ENCODE data around the gene LARGE1. TPM values are rescaled to one million over a fixed set of nuclear protein-coding genes. Genes with fewer than 3 reads are reported as not detected.

The LARGE1 gene
- total and polyA plus RNA-seq, 2 of the 8 experiments (the other 6 are each of a cell fraction or from before 2014, with no cell fraction given) = 43.7 to 83.0 TPM

DNA sequence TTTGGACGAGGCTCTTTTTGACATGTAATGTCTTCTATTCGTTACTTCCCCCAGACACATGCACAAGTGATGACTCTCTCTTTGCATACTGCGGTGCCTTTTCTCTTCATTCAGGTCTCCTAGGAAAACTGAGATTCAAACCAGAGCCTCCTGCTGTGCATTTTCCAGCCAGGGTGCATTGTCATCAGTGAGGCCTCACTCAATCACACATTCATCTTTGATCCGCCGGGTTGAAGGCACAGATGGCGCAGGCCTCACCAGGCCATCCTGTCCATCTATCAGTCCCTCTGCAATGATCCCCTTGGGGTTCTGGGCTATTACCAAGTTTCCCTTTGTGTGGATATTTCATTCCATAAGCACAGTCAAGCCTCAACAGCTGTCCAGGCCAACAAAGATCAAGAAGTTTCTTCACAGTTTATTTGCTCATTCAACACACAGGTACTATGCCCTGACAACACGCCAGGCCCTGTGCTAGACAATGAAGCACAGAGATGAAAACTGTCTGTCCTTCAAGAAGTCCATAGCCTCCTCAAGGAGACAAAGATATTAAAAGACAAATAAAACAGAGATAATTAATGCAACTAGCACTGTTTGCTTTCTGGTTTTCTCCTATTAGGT lies 107.8 kb downstream of the LARGE1 start:
- no peak overlapping the region for H2BK12ac ChIP-seq (ENCODE audit: low read depth, low read length)
- no peak overlapping the region for H2BK15ac ChIP-seq (ENCODE audit: low read length)
- peaks cover 12 to 21% of the 10 kb centered on the region in 2 experiments for H3K79me2 ChIP-seq (ENCODE audit: control insufficient read depth in 1 of 2, insufficient read depth in 2 of 2, low read length in 2 of 2)
- H2AK5ac ChIP-seq (ENCODE audit: low read depth, low read length) = no peak overlapping the region
- no peak overlapping the region for H3K4ac ChIP-seq (replicated peaks; ENCODE audit: insufficient read length, low read depth, low read length)
- no peaks in the 10 kb centered on the region for H3K23me2 ChIP-seq (ENCODE audit: low read depth, low read length)
- H4K5ac ChIP-seq (ENCODE audit: insufficient read length, low read depth, low read length) = no peak overlapping the region
- H3K27ac ChIP-seq (ENCODE audit: low read depth, low read length) = no peak overlapping the region
- H2BK20ac ChIP-seq (ENCODE audit: low read length) = no peak overlapping the region
- ChIA-PET POLR2A (ENCODE audit: partially characterized antibody) (no interaction called here), CTCF (ENCODE audit: partially characterized antibody) (interaction anchor here (2.1 kb wide), 1 partner anchor 10 kb away, joined by 8 read pairs; no protein-coding TSS in a partner anchor)
- no peak overlapping the region for H3K9ac ChIP-seq (replicated peaks in 1 of 4; ENCODE audit: extremely low read depth in 1 of 4, low read depth in 3 of 4, low read length in 3 of 4)
- no peak overlapping the region for H2AFZ ChIP-seq (ENCODE audit: low read length)
- no peak overlapping the region; a peak in 1 of 4 replicates for H3K4me2 ChIP-seq (ENCODE audit: insufficient read depth in 1 of 2, low read depth in 2 of 2, low read length in 2 of 2)
- no peaks in the 10 kb centered on the region for H3K36me3 ChIP-seq (ENCODE audit: control insufficient read depth in 2 of 4, insufficient read depth in 4 of 4, low read length in 3 of 4)
- DNase-seq (ENCODE audit: low read depth in 1 of 2, low spot score in 2 of 2) (no peak), FAIRE-seq (no peak)
- no peak overlapping the region for H2BK120ac ChIP-seq (replicated peaks; ENCODE audit: low read depth, low read length)
- H3K4me3 ChIP-seq (ENCODE audit: extremely low read depth in 1 of 4, insufficient read depth in 2 of 4, low read depth in 3 of 4, low read length in 4 of 4) = no peak overlapping the region
- no peak overlapping the region for H4K91ac ChIP-seq (replicated peaks; ENCODE audit: insufficient read length, low read length)
- H3K79me1 ChIP-seq (ENCODE audit: low read depth, low read length) = peaks cover 10% of the 10 kb centered on the region
- WGBS, 2 experiments (ENCODE audit: extremely low coverage in 1 of 2, insufficient coverage in 1 of 2, insufficient read length in 1 of 2, insufficient replicate concordance in 2 of 2, low coverage in 1 of 2, low lambda C conversion rate in 2 of 2, missing lambda C conversion rate in 1 of 2) = 82% methylated on average over 7 of the region's 7 CpGs; no CpG with 5 or more reads in 1 of the 2 experiments
- H3K56ac ChIP-seq (replicated peaks; ENCODE audit: insufficient read length, low read depth, low read length) = no peak overlapping the region
- H4K8ac ChIP-seq (ENCODE audit: extremely low read depth, insufficient read depth, low read length) = no peak overlapping the region
- no peak overlapping the region for H3K18ac ChIP-seq (ENCODE audit: extremely low read depth, low read length)
- no peak overlapping the region for H3K14ac ChIP-seq (ENCODE audit: insufficient read length)
- no peaks in the 10 kb centered on the region for H3K27me3 ChIP-seq (replicated peaks in 1 of 4; ENCODE audit: control insufficient read depth in 3 of 4, extremely low read depth in 1 of 4, insufficient read depth in 3 of 4, low read length in 3 of 4)
- H3K4me1 ChIP-seq (replicated peaks in 1 of 4; ENCODE audit: control insufficient read depth in 3 of 4, insufficient read depth in 4 of 4, low read length in 3 of 4) = peaks cover 2 to 28% (median 17%) of the 10 kb centered on the region in 4 experiments; a peak in 5 of 7 replicates
- no peak overlapping the region for H2BK5ac ChIP-seq (ENCODE audit: low read depth, low read length)
- no peak overlapping the region for H3K23ac ChIP-seq (ENCODE audit: insufficient read length)
- peaks cover 5 to 14% of the 10 kb centered on the region in 2 experiments for H4K20me1 ChIP-seq (replicated peaks in 1 of 2; ENCODE audit: control insufficient read depth in 1 of 2, insufficient read depth in 2 of 2, low read length in 2 of 2)
- H3K9me3 ChIP-seq (ENCODE audit: insufficient read depth in 2 of 2, low read depth in 1 of 2, low read length in 1 of 2) = no peaks in the 10 kb centered on the region; a peak in 1 of 4 replicates
- TF ChIP-seq SP4 (IDR thresholded peaks at IDR 0.05; ENCODE audit: low read length) (no peak), BACH1 (IDR thresholded peaks at IDR 0.05; ENCODE audit: low read length) (no peak), BRCA1 (IDR thresholded peaks at IDR 0.05; ENCODE audit: low read depth, low read length) (no peak), KDM4A (IDR thresholded peaks at IDR 0.05; ENCODE audit: low read depth, low read length, severe bottlenecking) (no peak)
- TF ChIP-seq, protein P1, sequence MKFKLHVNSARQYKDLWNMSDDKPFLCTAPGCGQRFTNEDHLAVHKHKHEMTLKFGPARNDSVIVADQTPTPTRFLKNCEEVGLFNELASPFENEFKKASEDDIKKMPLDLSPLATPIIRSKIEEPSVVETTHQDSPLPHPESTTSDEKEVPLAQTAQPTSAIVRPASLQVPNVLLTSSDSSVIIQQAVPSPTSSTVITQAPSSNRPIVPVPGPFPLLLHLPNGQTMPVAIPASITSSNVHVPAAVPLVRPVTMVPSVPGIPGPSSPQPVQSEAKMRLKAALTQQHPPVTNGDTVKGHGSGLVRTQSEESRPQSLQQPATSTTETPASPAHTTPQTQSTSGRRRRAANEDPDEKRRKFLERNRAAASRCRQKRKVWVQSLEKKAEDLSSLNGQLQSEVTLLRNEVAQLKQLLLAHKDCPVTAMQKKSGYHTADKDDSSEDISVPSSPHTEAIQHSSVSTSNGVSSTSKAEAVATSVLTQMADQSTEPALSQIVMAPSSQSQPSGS (IDR thresholded peaks at IDR 0.05; ENCODE audit: low read length) = no peak
